GM13977 (cell line): ENCODE measurements around the gene EPAS1.

Experiments
- DNase-seq: peaks from one replicate; pipeline ENCODE4 v3.0.0; 2012; ENCODE audit warnings: low spot score
- in situ Hi-C: fragments of 300-500 bp; cut with MboI; formaldehyde crosslinking; loops from one replicate; pipeline ENCODE4 v1.12.0; 2022; ENCODE audit warnings: low sequenced_read_pairs, low pct_unique_long_range_greater_than_20kb, mixed read lengths, inconsistent platforms; ENCODE audit not compliant: unreplicated experiment
- TF ChIP-seq, protein P1 (sequence below): IDR thresholded peaks from 2 replicates; pipeline ENCODE4 v1.5.1; 2012; ENCODE audit warnings: mild to moderate bottlenecking, control low read depth; ENCODE audit not compliant: insufficient read depth; ENCODE audit errors: extremely low read depth, missing control alignments

Gene EPAS1

DNA sequence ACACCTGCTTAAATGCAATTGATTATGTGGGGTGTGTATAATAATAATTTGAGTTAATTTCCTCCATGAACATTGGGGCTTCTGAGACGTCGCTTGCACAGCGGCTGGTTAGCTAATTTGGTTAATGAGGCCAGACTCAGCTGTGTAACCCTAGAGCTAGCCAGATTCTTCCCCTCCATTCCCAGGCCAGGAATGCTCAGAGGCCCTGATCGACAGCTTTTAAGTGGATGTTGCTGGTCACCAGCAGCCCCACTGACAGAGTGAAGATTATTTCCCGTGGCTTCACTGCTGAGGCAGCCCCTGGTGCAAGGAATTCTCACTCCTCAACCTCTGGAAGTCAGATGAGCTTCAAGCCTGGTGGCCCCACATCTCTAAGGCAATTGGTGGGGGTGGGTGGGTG lies 12.4 kb upstream of the EPAS1 start:
- in situ Hi-C loops, result no loop called here
- TF ChIP-seq, protein P1, sequence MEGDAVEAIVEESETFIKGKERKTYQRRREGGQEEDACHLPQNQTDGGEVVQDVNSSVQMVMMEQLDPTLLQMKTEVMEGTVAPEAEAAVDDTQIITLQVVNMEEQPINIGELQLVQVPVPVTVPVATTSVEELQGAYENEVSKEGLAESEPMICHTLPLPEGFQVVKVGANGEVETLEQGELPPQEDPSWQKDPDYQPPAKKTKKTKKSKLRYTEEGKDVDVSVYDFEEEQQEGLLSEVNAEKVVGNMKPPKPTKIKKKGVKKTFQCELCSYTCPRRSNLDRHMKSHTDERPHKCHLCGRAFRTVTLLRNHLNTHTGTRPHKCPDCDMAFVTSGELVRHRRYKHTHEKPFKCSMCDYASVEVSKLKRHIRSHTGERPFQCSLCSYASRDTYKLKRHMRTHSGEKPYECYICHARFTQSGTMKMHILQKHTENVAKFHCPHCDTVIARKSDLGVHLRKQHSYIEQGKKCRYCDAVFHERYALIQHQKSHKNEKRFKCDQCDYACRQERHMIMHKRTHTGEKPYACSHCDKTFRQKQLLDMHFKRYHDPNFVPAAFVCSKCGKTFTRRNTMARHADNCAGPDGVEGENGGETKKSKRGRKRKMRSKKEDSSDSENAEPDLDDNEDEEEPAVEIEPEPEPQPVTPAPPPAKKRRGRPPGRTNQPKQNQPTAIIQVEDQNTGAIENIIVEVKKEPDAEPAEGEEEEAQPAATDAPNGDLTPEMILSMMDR, result no peak
- no peak for DNase-seq

DNA sequence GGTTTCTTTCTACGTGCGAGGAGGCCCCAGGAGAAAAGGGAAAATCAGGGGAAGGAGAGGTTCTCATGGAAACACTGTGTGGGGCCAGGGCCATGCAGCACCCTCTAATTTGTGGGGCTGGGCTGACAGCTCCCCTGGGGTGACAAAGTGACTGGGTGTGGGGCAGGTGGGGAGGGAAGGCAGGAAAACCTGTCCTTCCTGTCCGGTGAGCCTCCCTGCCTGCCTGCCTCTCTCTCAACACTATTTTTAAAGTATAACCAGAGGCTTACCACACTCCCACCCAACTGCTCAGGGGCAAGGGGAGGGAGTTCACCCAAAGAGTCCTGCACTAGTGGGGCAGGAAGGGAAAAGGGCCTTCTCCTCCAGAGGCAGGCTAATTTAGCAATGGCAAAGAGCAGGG lies 10.5 kb upstream of the EPAS1 start:
- DNase-seq, result no peak
- in situ Hi-C loops, result no loop called here
- TF ChIP-seq, protein P1, result no peak

DNA sequence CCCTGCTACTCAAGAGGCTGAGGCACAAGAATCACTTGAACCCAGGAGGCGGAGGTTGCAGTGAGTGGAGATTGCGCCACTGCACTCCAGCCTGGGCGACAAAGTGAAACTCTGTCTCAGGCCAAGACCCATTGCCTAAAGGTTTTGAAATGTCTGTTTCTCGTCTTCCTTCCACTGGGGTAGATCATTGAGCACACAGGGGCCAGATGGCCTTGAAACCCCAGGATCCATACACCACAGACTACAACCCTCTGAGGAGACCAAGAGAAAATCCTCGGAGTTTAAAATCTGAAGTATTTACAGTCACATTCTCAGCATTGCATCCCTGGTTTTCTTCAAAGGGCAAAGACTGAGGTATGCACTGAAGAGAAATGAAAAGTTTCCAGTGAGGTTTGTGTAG lies 7.1 kb upstream of the EPAS1 start:
- TF ChIP-seq, protein P1, result no peak
- in situ Hi-C loops, result no loop called here
- no peak for DNase-seq

DNA sequence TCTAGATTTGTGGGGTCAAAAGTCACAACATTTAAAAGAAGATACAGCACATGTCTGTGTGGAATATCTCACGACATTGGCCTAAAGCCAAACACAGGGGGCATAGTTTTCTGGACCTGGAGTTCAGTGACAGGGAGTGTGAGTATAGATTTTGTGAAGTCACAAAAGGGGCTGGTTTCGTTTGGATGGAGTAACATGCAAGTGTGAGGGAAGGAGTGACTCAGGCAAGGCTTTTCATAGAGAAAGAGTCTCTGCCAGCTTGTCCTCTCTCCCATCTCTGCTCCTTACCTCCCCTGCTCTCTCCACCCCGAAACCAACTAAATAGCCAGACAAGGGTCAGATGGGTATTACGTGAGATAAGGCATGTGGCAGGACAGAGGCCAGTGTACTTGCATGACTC lies 3.7 kb upstream of the EPAS1 start:
- in situ Hi-C loops, result no loop called here
- DNase-seq, result no peak
- TF ChIP-seq, protein P1, result no peak

DNA sequence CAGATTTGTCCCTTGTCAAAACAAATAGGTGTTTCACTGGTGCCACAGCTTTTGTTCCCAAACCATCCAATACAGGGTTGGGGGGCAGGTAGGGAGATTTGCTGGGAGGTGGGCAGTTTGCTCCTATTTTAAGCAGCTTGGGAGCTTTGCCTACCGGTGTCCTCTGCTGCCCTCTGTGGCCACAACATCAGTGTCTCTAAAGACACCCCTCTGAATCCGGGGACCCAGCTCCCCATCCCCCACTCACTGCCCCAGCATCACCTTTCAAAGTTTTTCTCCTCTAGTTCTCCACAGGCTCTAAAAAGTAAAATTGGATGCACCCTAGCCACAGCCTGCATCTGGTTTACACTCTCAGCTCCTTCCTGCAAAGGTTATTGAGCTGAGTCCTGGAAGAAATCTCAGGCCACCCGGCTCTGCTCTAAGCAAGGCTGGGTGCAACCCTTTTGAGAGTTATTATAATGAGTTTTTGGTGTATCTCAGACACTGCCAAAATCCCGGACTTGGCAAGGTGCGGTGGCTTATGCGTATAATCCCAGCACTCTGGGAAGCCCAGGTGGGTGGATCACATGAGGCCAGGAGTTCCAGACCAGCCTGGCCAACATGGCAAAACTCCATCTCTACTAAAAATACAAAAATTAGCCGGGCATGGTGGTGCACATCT lies 2.9 kb upstream of the EPAS1 start:
- in situ Hi-C loops, result no loop called here
- DNase-seq, result peak; percentile 51
- TF ChIP-seq, protein P1, result peak; percentile 44

DNA sequence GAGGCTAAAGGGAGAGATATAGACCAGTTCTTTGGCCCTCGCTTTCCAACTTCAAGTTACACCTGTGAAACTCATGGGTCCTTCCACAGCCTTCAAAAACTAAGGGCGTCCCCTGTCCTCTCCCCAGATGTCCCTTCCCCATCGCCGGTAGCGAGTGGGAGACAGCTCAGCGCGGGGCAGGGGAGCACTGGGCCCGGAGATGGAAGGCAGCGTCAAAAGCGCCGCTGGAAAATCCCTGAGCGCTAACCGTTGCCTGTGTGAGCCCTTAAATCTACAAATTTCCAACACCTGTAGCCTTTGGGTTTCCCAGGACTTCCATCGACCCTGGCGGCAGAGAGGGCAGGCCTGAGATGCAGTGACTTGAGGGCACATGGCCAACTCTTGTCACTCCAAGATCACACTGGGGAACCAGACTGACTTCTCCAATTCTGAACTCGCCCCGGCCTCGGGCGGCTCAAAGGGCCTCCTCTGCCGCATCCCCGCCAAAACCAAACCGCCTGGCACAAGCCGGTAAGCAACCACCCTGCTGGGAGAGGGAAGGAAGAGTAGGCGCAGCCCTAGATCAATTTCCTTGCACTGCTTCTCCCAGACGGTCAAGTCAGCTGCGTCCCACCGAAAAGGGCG lies 879 bp upstream of the EPAS1 start:
- TF ChIP-seq, protein P1, result no peak
- in situ Hi-C loops, result no loop called here
- peak; percentile 51 for DNase-seq
